ENCODE data around the gene FRMD3.

Gene FRMD3

GRCh38 chr9:83473488-83473971 is 64.7 kb downstream of the FRMD3 start:
- Histone ChIP-seq H3K9me3 (no peaks in the 10 kb centered on the region), H3K27me3 (no peaks in the 10 kb centered on the region), H3K4me1 (peaks cover 0 to 4% (median 0%) of the 10 kb centered on the region in 4 donors), H3K4me3 (no peak overlapping the region), H3K27ac (no peak overlapping the region), H3K36me3 (no peaks in the 10 kb centered on the region)
- intact Hi-C loops (cut with DNase I; ENCODE audit: low total_unique reads) = no loop called here
- DNase-seq = no peak
- TF ChIP-seq CTCF (IDR thresholded peaks at IDR 0.05) = no peak

- H3K4me3 ChIP-seq = no peak overlapping the region
- no peak overlapping the region for H3K27ac ChIP-seq
- no peaks in the 10 kb centered on the region for H3K9me3 ChIP-seq
- intact Hi-C loops (cut with DNase I; ENCODE audit: low total_unique reads) = no loop called here
- H3K36me3 ChIP-seq = no peaks in the 10 kb centered on the region
- peaks cover 0 to 4% (median 0%) of the 10 kb centered on the region in 4 donors for H3K4me1 ChIP-seq
- DNase-seq = no peak
- no peak for TF ChIP-seq CTCF (IDR thresholded peaks at IDR 0.05)
- no peaks in the 10 kb centered on the region for H3K27me3 ChIP-seq
Measured at GRCh38 chr9:83472764-83473163, 65.4 kb downstream of the FRMD3 start.

- Histone ChIP-seq H3K4me1 (peaks cover 0 to 4% (median 0%) of the 10 kb centered on the region in 4 donors), H3K9me3 (no peaks in the 10 kb centered on the region), H3K4me3 (no peak overlapping the region), H3K36me3 (no peaks in the 10 kb centered on the region), H3K27ac (no peak overlapping the region), H3K27me3 (no peaks in the 10 kb centered on the region)
- no peak for DNase-seq
- intact Hi-C loops (cut with DNase I; ENCODE audit: low total_unique reads) = no loop called here
- no peak for TF ChIP-seq CTCF (IDR thresholded peaks at IDR 0.05)
Measured at GRCh38 chr9:83472221-83472665, 66.0 kb downstream of the FRMD3 start.

- no peaks in the 10 kb centered on the region for H3K36me3 ChIP-seq
- no peak overlapping the region for H3K4me3 ChIP-seq
- no peak overlapping the region for H3K27ac ChIP-seq
- H3K27me3 ChIP-seq = no peaks in the 10 kb centered on the region
- H3K9me3 ChIP-seq = no peaks in the 10 kb centered on the region
- intact Hi-C loops (cut with DNase I; ENCODE audit: low total_unique reads) = no loop called here
- peaks cover 0 to 4% (median 0%) of the 10 kb centered on the region in 4 donors for H3K4me1 ChIP-seq
- TF ChIP-seq CTCF (IDR thresholded peaks at IDR 0.05) = no peak
- DNase-seq = no peak
Measured at GRCh38 chr9:83471241-83471640, 67.0 kb downstream of the FRMD3 start.

GRCh38 chr9:83469722-83470121 is 68.5 kb downstream of the FRMD3 start:
- H3K27ac ChIP-seq = no peak overlapping the region
- no peak for TF ChIP-seq CTCF (IDR thresholded peaks at IDR 0.05)
- peaks cover 0 to 4% (median 0%) of the 10 kb centered on the region in 4 donors for H3K4me1 ChIP-seq
- H3K4me3 ChIP-seq = no peak overlapping the region
- H3K36me3 ChIP-seq = no peaks in the 10 kb centered on the region
- intact Hi-C loops (cut with DNase I; ENCODE audit: low total_unique reads) = no loop called here
- H3K27me3 ChIP-seq = no peaks in the 10 kb centered on the region
- no peak for DNase-seq
- no peaks in the 10 kb centered on the region for H3K9me3 ChIP-seq

GRCh38 chr9:83468821-83469220 is 69.4 kb downstream of the FRMD3 start:
- intact Hi-C loops (cut with DNase I; ENCODE audit: low total_unique reads) = no loop called here
- H3K36me3 ChIP-seq = no peaks in the 10 kb centered on the region
- TF ChIP-seq CTCF (IDR thresholded peaks at IDR 0.05) = no peak
- H3K27ac ChIP-seq = no peak overlapping the region
- DNase-seq = no peak
- H3K9me3 ChIP-seq = no peaks in the 10 kb centered on the region
- H3K27me3 ChIP-seq = no peaks in the 10 kb centered on the region
- H3K4me3 ChIP-seq = no peak overlapping the region
- H3K4me1 ChIP-seq = peaks cover 0 to 4% (median 0%) of the 10 kb centered on the region in 4 donors
